22Rv1 (cell line): ENCODE data around the gene IMMP2L.

Experiments
- CTCF ChIP-seq: fragments of 450-650 bp; IDR thresholded peaks from 2 replicates; pipeline ENCODE4 v1.5.1; 2017; ENCODE audit warnings: mild to moderate bottlenecking
- ZFX ChIP-seq: fragments of 450-650 bp; IDR thresholded peaks from 2 replicates; pipeline ENCODE4 v1.6.1; 2017; ENCODE audit warnings: antibody characterized with exemption, borderline replicate concordance

GRCh38 chr7:111436608-111437007, 125.7 kb downstream of the IMMP2L start:
- TF ChIP-seq CTCF (no peak), ZFX (no peak)
